Measurements from ENCODE around the gene CYB5D1. TPM values are rescaled to one million over a fixed set of nuclear protein-coding genes. Genes with fewer than 3 reads are reported as not detected.

The CYB5D1 gene
- total and polyA plus RNA-seq, 3 donors from 2014 or later, result 9.9 to 12.8 (median 10.1) TPM

- intact Hi-C loops (cut with DNase I; ENCODE audit: low total_unique reads), result no loop called here
- WGBS, 2 donors, result 48 to 58% methylated on average over 4 of the region's 4 CpGs
- no peak for DNase-seq
- Histone ChIP-seq H3K4me1 (no peaks in the 10 kb centered on the region), H3K9me3 (no peaks in the 10 kb centered on the region), H3K4me3 (no peak overlapping the region), H3K36me3 (ENCODE audit: low read depth, missing control alignments) (no peaks in the 10 kb centered on the region), H3K27me3 (no peaks in the 10 kb centered on the region), H3K27ac (no peak overlapping the region)
- TF ChIP-seq POLR2A (IDR thresholded peaks at IDR 0.05) (no peak), CTCF (IDR thresholded peaks at IDR 0.05) (no peak)
These were observed 15.2 kb downstream of the CYB5D1 start for GRCh38 chr17:7873051-7873450.

DNA sequence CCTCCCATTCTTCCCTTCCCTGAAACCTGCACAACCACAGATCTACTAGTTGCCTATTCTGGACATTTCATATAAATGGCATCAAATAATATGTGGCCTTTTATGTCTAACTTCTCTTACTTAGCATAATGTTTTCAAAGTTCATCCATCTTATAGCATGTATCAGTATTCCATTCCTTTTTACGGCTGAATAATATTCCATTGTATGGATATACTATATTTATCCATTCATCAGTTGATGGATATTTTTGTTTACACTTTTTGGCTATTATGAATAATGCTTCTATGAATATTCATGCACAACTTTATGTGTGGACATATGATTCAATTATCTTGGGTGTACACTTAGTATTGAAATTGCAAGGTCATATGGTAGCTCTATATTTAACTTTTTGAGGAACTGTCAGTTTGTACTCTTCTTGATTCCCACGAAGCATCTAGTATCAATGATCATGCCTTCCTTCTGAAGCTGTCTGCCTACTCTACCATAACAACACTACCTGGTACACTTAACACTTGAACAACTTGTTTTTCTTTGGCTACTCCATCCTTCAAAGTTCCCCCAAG, 18.1 kb downstream of the CYB5D1 start:
- Histone ChIP-seq H3K36me3 (ENCODE audit: low read depth, missing control alignments) (no peaks in the 10 kb centered on the region), H3K27ac (no peak overlapping the region), H3K27me3 (no peaks in the 10 kb centered on the region), H3K9me3 (no peaks in the 10 kb centered on the region), H3K4me1 (no peaks in the 10 kb centered on the region), H3K4me3 (no peak overlapping the region)
- no peak for TF ChIP-seq CTCF (IDR thresholded peaks at IDR 0.05)
- TF ChIP-seq POLR2A (IDR thresholded peaks at IDR 0.05), result no peak
- intact Hi-C loops (cut with DNase I; ENCODE audit: low total_unique reads), result no loop called here
- 84 to 92% methylated on average over 2 of the region's 2 CpGs for WGBS, 2 donors
- no peak for DNase-seq

- Histone ChIP-seq H3K4me3 (no peak overlapping the region), H3K36me3 (ENCODE audit: low read depth, missing control alignments) (no peaks in the 10 kb centered on the region), H3K27ac (no peak overlapping the region), H3K27me3 (no peaks in the 10 kb centered on the region), H3K4me1 (peaks cover 4% of the 10 kb centered on the region), H3K9me3 (no peaks in the 10 kb centered on the region)
- no peak for DNase-seq
- intact Hi-C loops (cut with DNase I; ENCODE audit: low total_unique reads), result no loop called here
- no peak for TF ChIP-seq POLR2A (IDR thresholded peaks at IDR 0.05)
- no peak for TF ChIP-seq CTCF (IDR thresholded peaks at IDR 0.05)
- WGBS, 2 donors, result 86 to 94% methylated on average over 7 of the region's 7 CpGs
These were observed 20.4 kb downstream of the CYB5D1 start for GRCh38 chr17:7878234-7878633.

DNA sequence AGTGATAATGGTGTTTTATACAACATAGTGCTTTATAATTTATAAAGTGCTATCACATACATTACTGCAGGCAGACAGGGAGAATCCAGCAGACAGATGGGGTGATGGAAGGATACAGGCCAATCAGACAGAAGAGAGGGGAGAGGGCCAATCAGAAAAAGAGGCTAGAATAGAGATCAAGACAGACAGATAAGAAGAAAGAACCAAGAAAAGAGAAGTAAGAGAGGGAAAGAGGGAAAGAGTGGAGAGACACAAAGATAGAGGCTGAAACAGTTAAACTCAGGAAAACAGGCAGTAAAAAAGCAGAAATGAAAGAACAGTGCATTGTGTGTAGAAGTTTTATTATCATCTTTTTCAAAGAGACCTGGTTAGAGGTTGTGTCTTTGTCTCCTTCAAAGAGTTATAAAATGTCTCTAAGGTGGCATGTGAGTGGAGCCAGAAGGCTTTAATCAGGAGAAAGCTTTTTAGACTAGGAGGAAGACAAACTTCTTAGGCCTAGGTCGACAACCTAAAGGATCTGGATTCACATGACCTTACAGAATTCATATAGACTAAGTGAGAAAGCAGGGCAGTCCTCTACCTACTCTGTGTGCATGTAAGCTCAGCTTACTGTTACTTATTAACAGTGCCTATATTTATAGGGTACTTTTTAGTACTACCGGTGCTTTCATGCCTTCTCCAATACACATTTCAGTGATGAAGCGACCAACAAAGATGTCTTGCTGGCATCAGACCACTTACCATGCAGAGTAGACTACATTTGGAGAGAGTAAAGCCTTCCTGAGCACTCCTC, 22.5 kb downstream of the CYB5D1 start:
- Histone ChIP-seq H3K4me1 (peaks cover 11% of the 10 kb centered on the region), H3K27ac (no peak overlapping the region), H3K36me3 (ENCODE audit: low read depth, missing control alignments) (no peaks in the 10 kb centered on the region), H3K27me3 (no peaks in the 10 kb centered on the region), H3K4me3 (no peak overlapping the region), H3K9me3 (no peaks in the 10 kb centered on the region)
- DNase-seq, result no peak
- TF ChIP-seq POLR2A (IDR thresholded peaks at IDR 0.05) (no peak), CTCF (IDR thresholded peaks at IDR 0.05) (no peak)
- 86 to 92% methylated on average over 3 of the region's 3 CpGs for WGBS, 2 donors
- intact Hi-C loops (cut with DNase I; ENCODE audit: low total_unique reads), result no loop called here
